Measurements from ENCODE around the gene ZNF71. TPM values are rescaled to one million over a fixed set of nuclear protein-coding genes. Genes with fewer than 3 reads are reported as not detected.

The ZNF71 gene
- total RNA-seq, 4 donors from 2014 or later, result 6.7 to 7.5 (median 7.4) TPM

DNA sequence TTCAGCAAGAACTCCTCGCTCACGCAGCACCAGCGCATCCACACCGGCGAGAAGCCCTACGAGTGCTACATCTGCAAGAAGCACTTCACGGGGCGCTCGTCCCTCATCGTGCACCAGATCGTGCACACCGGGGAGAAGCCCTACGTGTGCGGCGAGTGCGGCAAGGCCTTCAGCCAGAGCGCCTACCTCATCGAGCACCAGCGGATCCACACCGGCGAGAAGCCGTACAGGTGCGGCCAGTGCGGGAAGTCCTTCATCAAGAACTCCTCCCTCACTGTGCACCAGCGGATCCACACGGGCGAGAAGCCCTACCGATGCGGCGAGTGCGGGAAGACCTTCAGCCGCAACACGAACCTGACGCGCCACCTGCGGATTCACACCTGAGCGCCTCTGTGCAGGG lies 27.3 kb downstream of the ZNF71 start:
- TF ChIP-seq, protein P1, sequence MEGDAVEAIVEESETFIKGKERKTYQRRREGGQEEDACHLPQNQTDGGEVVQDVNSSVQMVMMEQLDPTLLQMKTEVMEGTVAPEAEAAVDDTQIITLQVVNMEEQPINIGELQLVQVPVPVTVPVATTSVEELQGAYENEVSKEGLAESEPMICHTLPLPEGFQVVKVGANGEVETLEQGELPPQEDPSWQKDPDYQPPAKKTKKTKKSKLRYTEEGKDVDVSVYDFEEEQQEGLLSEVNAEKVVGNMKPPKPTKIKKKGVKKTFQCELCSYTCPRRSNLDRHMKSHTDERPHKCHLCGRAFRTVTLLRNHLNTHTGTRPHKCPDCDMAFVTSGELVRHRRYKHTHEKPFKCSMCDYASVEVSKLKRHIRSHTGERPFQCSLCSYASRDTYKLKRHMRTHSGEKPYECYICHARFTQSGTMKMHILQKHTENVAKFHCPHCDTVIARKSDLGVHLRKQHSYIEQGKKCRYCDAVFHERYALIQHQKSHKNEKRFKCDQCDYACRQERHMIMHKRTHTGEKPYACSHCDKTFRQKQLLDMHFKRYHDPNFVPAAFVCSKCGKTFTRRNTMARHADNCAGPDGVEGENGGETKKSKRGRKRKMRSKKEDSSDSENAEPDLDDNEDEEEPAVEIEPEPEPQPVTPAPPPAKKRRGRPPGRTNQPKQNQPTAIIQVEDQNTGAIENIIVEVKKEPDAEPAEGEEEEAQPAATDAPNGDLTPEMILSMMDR (IDR thresholded peaks at IDR 0.05 in 4 of 5, conservative IDR thresholded peaks at IDR 0.05 in 1 of 5), result no peak
- TF ChIP-seq POLR2A (IDR thresholded peaks at IDR 0.05), result no peak
- in situ Hi-C loops (cut with MboI; ENCODE audit: low sequenced_read_pairs in 4 of 4) (no loop called here), intact Hi-C loops (cut with DNase I; ENCODE audit: low total_unique reads) (no loop called here)
- ATAC-seq, result no peak
- no peaks in the 10 kb centered on the region for H3K27me3 ChIP-seq
- no peaks in the 10 kb centered on the region for H3K4me1 ChIP-seq
- H3K4me3 ChIP-seq, result no peak overlapping the region
- H3K27ac ChIP-seq, result no peak overlapping the region
- H3K9me3 ChIP-seq, result peaks cover 0 to 10% (median 0%) of the 10 kb centered on the region in 3 donors
- no peak for DNase-seq
- peaks cover 0 to 60% of the 10 kb centered on the region in 2 donors for H3K36me3 ChIP-seq

DNA sequence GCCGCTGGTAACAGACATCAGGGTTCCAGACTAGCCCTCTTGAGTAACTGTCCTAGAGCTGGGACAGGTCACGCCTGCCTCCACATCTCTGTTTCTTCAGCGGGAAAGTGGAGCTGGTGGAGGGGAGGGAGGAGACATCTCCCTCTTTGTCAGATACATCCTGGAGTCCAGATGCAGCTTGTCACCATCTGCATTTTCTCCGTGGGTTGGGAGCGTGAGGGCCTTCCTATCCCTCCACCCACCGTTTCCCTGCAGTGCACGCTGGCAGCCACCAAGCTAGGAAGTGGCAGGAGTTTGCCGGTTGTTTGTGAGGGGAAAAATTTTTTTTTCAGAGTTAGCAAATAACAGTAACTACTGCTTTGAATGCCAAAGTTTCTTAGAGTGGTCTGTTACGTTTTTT lies 27.9 kb downstream of the ZNF71 start:
- Histone ChIP-seq H3K4me1 (no peaks in the 10 kb centered on the region), H3K27me3 (no peaks in the 10 kb centered on the region), H3K4me3 (no peak overlapping the region), H3K27ac (no peak overlapping the region), H3K36me3 (peaks cover 0 to 54% of the 10 kb centered on the region in 2 donors), H3K9me3 (peaks cover 0 to 9% (median 0%) of the 10 kb centered on the region in 3 donors)
- TF ChIP-seq, protein P1 (IDR thresholded peaks at IDR 0.05 in 4 of 5, conservative IDR thresholded peaks at IDR 0.05 in 1 of 5), result no peak
- TF ChIP-seq POLR2A (IDR thresholded peaks at IDR 0.05), result no peak
- intact Hi-C loops (cut with DNase I; ENCODE audit: low total_unique reads), result no loop called here
- in situ Hi-C loops (cut with MboI; ENCODE audit: low sequenced_read_pairs in 4 of 4), result no loop called here
- no peak for DNase-seq
- no peak for ATAC-seq

DNA sequence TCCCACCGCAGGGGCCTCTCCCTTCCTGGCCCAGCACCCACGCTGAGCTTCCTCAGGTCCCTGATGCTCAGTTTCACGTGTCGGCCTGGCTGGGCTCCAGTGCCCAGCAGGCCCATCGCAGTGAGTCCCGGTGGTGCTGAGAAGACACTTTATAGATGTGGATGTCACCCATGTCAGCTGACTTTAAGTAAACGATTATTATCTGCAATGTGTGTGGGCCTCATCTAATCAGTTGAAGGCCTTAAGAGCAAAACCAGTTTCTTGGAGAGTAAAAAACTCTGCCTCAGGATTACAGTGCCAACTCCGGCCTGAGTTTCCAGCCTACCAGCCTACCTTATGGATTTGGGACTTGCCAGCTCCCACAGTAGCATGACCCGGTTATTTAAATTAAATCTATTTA lies 30.6 kb downstream of the ZNF71 start:
- in situ Hi-C loops (cut with MboI; ENCODE audit: low sequenced_read_pairs in 4 of 4) (no loop called here), intact Hi-C loops (cut with DNase I; ENCODE audit: low total_unique reads) (no loop called here)
- Histone ChIP-seq H3K4me3 (no peak overlapping the region), H3K27ac (no peak overlapping the region), H3K4me1 (no peaks in the 10 kb centered on the region), H3K27me3 (no peaks in the 10 kb centered on the region), H3K9me3 (peaks cover 0 to 15% (median 0%) of the 10 kb centered on the region in 3 donors), H3K36me3 (peaks cover 0 to 47% of the 10 kb centered on the region in 2 donors)
- ATAC-seq (no peak), DNase-seq (no peak)
- TF ChIP-seq, protein P1 (IDR thresholded peaks at IDR 0.05 in 4 of 5, conservative IDR thresholded peaks at IDR 0.05 in 1 of 5), result no peak
- TF ChIP-seq POLR2A (IDR thresholded peaks at IDR 0.05), result no peak

DNA sequence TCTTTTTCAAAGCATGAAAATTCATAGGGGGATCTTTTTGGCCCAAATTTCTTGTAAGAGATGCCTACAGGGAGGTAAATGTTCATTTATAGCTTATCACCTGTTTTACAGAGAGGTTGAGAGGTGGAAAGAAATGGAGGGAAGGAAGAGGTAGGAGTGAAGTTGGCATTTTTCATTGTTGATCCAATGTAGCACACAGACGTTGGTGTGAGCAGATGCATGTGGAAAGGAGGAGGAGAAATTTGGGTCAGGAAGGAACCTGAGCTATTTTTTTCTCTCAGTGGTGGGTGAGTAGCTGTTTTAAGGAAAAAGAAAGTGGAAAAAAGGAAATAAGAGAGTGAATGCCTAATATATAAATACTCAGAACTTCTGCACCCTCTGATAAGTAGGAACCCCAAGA lies 37.9 kb downstream of the ZNF71 start:
- H3K9me3 ChIP-seq, result peaks cover 0 to 12% (median 0%) of the 10 kb centered on the region in 3 donors
- intact Hi-C loops (cut with DNase I; ENCODE audit: low total_unique reads), result no loop called here

More for the DNA sequence above, 37.9 kb downstream of the ZNF71 start:
- in situ Hi-C loops (cut with MboI; ENCODE audit: low sequenced_read_pairs in 4 of 4), result no loop called here
- Histone ChIP-seq H3K4me3 (no peak overlapping the region), H3K27ac (no peak overlapping the region), H3K27me3 (no peaks in the 10 kb centered on the region), H3K4me1 (no peaks in the 10 kb centered on the region), H3K36me3 (peaks cover 0 to 4% of the 10 kb centered on the region in 2 donors)
- DNase-seq, result no peak
- no peak for TF ChIP-seq POLR2A (IDR thresholded peaks at IDR 0.05)
- TF ChIP-seq, protein P1 (IDR thresholded peaks at IDR 0.05 in 4 of 5, conservative IDR thresholded peaks at IDR 0.05 in 1 of 5), result no peak
- ATAC-seq, result no peak
